Upper lobe of left lung (tissue), 6 donors: ENCODE data around the gene RIMS4. TPM values are rescaled to one million over a fixed set of nuclear protein-coding genes. Genes with fewer than 3 reads are reported as not detected.

Experiments
- ATAC-seq, 2 donors: fragments of 200-7000 bp; cut with Tn5 transposase; one replicate each; pipeline ENCODE4 v1.9.1; 2022; ENCODE audit warnings: mild to moderate bottlenecking in 2 of 2, moderate library complexity in 2 of 2; ENCODE audit not compliant: low FRiP score in 2 of 2
- DNase-seq, 2 donors: peaks; one replicate each; pipeline ENCODE4 v3.0.0-alpha.2; 2019 to 2020
- H3K27ac ChIP-seq, 4 donors: fragments of 200-600 bp; sonication (generic); one replicate each; pipeline ENCODE4 v1.5.1; 2016 to 2019
- H3K27me3 ChIP-seq, 4 donors: fragments of 200-600 bp; sonication (generic); one replicate each; pipeline ENCODE4 v1.5.1; 2017 to 2019
- H3K36me3 ChIP-seq, 4 donors: fragments of 200-600 bp; sonication (generic); one replicate each; pipeline ENCODE4 v1.5.1; 2016 to 2019
- H3K4me1 ChIP-seq, 4 donors: fragments of 200-600 bp; sonication (generic); one replicate each; pipeline ENCODE4 v1.5.1; 2018 to 2019
- H3K4me3 ChIP-seq, 4 donors: fragments of 200-600 bp; sonication (generic); one replicate each; pipeline ENCODE4 v1.5.1; 2017 to 2019; ENCODE audit warnings: mild to moderate bottlenecking in 2 of 4, moderate library complexity in 1 of 4
- H3K9me3 ChIP-seq, 4 donors: fragments of 200-600 bp; sonication (generic); one replicate each; pipeline ENCODE4 v1.5.1; 2018 to 2019
- CTCF ChIP-seq, 6 experiments: fragments of 450-650 bp in 4 of 6; fragments of 200-600 bp in 2 of 6; sonication (generic) in 2 of 6; IDR thresholded peaks; one replicate each; pipeline ENCODE4 v1.5.1; 2016 to 2019; ENCODE audit warnings: antibody characterized with exemption in 6 of 6
- EP300 ChIP-seq, 4 donors: sonication (generic); formaldehyde crosslinking; IDR thresholded peaks; one replicate each; pipeline ENCODE4 v1.5.1; 2017; ENCODE audit warnings: antibody characterized with exemption in 4 of 4, control low read depth in 2 of 4
- POLR2A ChIP-seq, 4 donors: fragments of 450-650 bp; IDR thresholded peaks; one replicate each; pipeline ENCODE4 v1.5.1; 2016 to 2017; ENCODE audit warnings: antibody characterized with exemption in 4 of 4, mild to moderate bottlenecking in 2 of 4
- POLR2AphosphoS5 ChIP-seq, 2 donors: sonication (generic); formaldehyde crosslinking; IDR thresholded peaks; one replicate each; pipeline ENCODE4 v1.5.1; 2017; ENCODE audit warnings: antibody characterized with exemption in 2 of 2
- WGBS, 2 donors: methylation state at CpG; one replicate each; pipeline ENCODE4 v1.1.5; 2017 to 2018; 5-methylcytosine and 5-hydroxymethylcytosine counted together
- total RNA-seq, 6 donors: library from RNA; depleted of rRNA in 4 of 6; stranded (reverse); fragments of >200 nt in 4 of 6; gene quantifications; one replicate each; pipeline versions ENCODE4 v1.1.0 to v1.2.1, GENCODE V29; 2016 to 2021
- donor health status: DM: no; HTN: no; CAD: no; lungs with moderate emphysema.
- donor health status: DM: no; HTN: yes; CAD: no; lungs with severe emphysema.

Gene RIMS4
- total RNA-seq, 6 donors from 2014 or later: 1.0 to 2.2 (median 2.1) TPM

GRCh38 chr20:44850837-44851236 is 40.5 kb upstream of the RIMS4 start:
- Histone ChIP-seq H3K4me1 (no peaks in the 10 kb centered on the region), H3K9me3 (no peaks in the 10 kb centered on the region), H3K27me3 (no peaks in the 10 kb centered on the region), H3K4me3 (no peak overlapping the region), H3K27ac (no peak overlapping the region), H3K36me3 (no peaks in the 10 kb centered on the region)
- 81 to 84% methylated on average over 1 of the region's 1 CpG for WGBS, 2 donors
- no peak for TF ChIP-seq EP300 (IDR thresholded peaks at IDR 0.05)
- no peak for TF ChIP-seq POLR2AphosphoS5 (IDR thresholded peaks at IDR 0.05)
- no peak for TF ChIP-seq CTCF (IDR thresholded peaks at IDR 0.05)
- TF ChIP-seq POLR2A (IDR thresholded peaks at IDR 0.05): no peak
- no peak for ATAC-seq
- no peak for DNase-seq

GRCh38 chr20:44850272-44850671 is 39.9 kb upstream of the RIMS4 start:
- WGBS, 2 donors: 50 to 65% methylated on average over 3 of the region's 3 CpGs
- Histone ChIP-seq H3K4me3 (no peak overlapping the region), H3K27ac (no peak overlapping the region), H3K4me1 (no peaks in the 10 kb centered on the region), H3K27me3 (no peaks in the 10 kb centered on the region), H3K36me3 (no peaks in the 10 kb centered on the region), H3K9me3 (no peaks in the 10 kb centered on the region)
- TF ChIP-seq CTCF (IDR thresholded peaks at IDR 0.05) (no peak), POLR2A (IDR thresholded peaks at IDR 0.05) (no peak), POLR2AphosphoS5 (IDR thresholded peaks at IDR 0.05) (no peak), EP300 (IDR thresholded peaks at IDR 0.05) (no peak)
- ATAC-seq (no peak), DNase-seq (no peak)

- ATAC-seq (no peak), DNase-seq (no peak)
- no peak for TF ChIP-seq CTCF (IDR thresholded peaks at IDR 0.05)
- TF ChIP-seq POLR2AphosphoS5 (IDR thresholded peaks at IDR 0.05): no peak
- no peak overlapping the region for H3K4me3 ChIP-seq
- no peaks in the 10 kb centered on the region for H3K27me3 ChIP-seq
- no peaks in the 10 kb centered on the region for H3K36me3 ChIP-seq
- no peaks in the 10 kb centered on the region for H3K9me3 ChIP-seq
- no peak overlapping the region for H3K27ac ChIP-seq
- 65 to 74% methylated on average over 1 of the region's 1 CpG for WGBS, 2 donors
- no peaks in the 10 kb centered on the region for H3K4me1 ChIP-seq
Observed at GRCh38 chr20:44849703-44850102, 39.4 kb upstream of the RIMS4 start.

GRCh38 chr20:44848254-44849015 is 38.1 kb upstream of the RIMS4 start:
- Histone ChIP-seq H3K4me1 (no peaks in the 10 kb centered on the region), H3K36me3 (no peaks in the 10 kb centered on the region), H3K27ac (no peak overlapping the region), H3K27me3 (no peaks in the 10 kb centered on the region), H3K4me3 (no peak overlapping the region), H3K9me3 (no peaks in the 10 kb centered on the region)
- WGBS, 2 donors: 71 to 87% methylated on average over 4 of the region's 4 CpGs
- ATAC-seq: no peak
- TF ChIP-seq EP300 (IDR thresholded peaks at IDR 0.05): no peak
- no peak for TF ChIP-seq CTCF (IDR thresholded peaks at IDR 0.05)
- no peak for TF ChIP-seq POLR2A (IDR thresholded peaks at IDR 0.05)
- TF ChIP-seq POLR2AphosphoS5 (IDR thresholded peaks at IDR 0.05): no peak
- no peak for DNase-seq

- ATAC-seq (no peak), DNase-seq (no peak)
- Histone ChIP-seq H3K36me3 (no peaks in the 10 kb centered on the region), H3K9me3 (no peaks in the 10 kb centered on the region), H3K27me3 (no peaks in the 10 kb centered on the region), H3K4me3 (no peak overlapping the region), H3K4me1 (no peaks in the 10 kb centered on the region), H3K27ac (no peak overlapping the region)
- TF ChIP-seq POLR2AphosphoS5 (IDR thresholded peaks at IDR 0.05): no peak
- TF ChIP-seq CTCF (IDR thresholded peaks at IDR 0.05): no peak
- no peak for TF ChIP-seq POLR2A (IDR thresholded peaks at IDR 0.05)
- TF ChIP-seq EP300 (IDR thresholded peaks at IDR 0.05): no peak
- WGBS, 2 donors: 70 to 79% methylated on average over 5 of the region's 5 CpGs
Observed at GRCh38 chr20:44843876-44844275, 33.5 kb upstream of the RIMS4 start.
